Stimulated activated CD8-positive, alpha-beta memory T cell treated with anti-CD3 and anti-CD28 coated beads, Interleukin-4, amount 100 ng/mL, for 48 hours (primary cell): Measurements from ENCODE around the gene STEAP3.

Experiments
- DNase-seq: peaks from one replicate; pipeline ENCODE4 v3.0.0-alpha.2; 2020

Gene STEAP3

GRCh38 chr2:119223521-119224390 is at the start of gene STEAP3:
STEAP3 (plus strand) TSS chr2:119223834; CDS start chr2:119231013, 7,179 bp downstream.
- DNase-seq, result no peak

- peak; percentile 74 for DNase-seq
Measured at GRCh38 chr2:119174216-119174992, 49.2 kb upstream of the STEAP3 start.

- DNase-seq, result no peak
Measured at GRCh38 chr2:119174993-119175347, 48.7 kb upstream of the STEAP3 start.

- no peak for DNase-seq
Measured at GRCh38 chr2:119175517-119175916, 48.1 kb upstream of the STEAP3 start.

- DNase-seq, result no peak
Measured at GRCh38 chr2:119177171-119177837, 46.3 kb upstream of the STEAP3 start.

- DNase-seq, result no peak
Measured at GRCh38 chr2:119177838-119178190, 45.8 kb upstream of the STEAP3 start.

GRCh38 chr2:119178776-119179175 is 44.9 kb upstream of the STEAP3 start:
- DNase-seq, result no peak

GRCh38 chr2:119179202-119179601 is 44.4 kb upstream of the STEAP3 start:
- no peak for DNase-seq

- DNase-seq, result no peak
Measured at GRCh38 chr2:119179991-119180390, 43.6 kb upstream of the STEAP3 start.

- no peak for DNase-seq
Measured at GRCh38 chr2:119180892-119181291, 42.7 kb upstream of the STEAP3 start.

- DNase-seq, result no peak
Measured at GRCh38 chr2:119181391-119181790, 42.2 kb upstream of the STEAP3 start.

GRCh38 chr2:119181791-119182445 is 41.7 kb upstream of the STEAP3 start:
- DNase-seq, result no peak

- no peak for DNase-seq
Measured at GRCh38 chr2:119184512-119184911, 39.1 kb upstream of the STEAP3 start.

- no peak for DNase-seq
Measured at GRCh38 chr2:119190321-119191111, 33.1 kb upstream of the STEAP3 start.

GRCh38 chr2:119192893-119193292 is 30.7 kb upstream of the STEAP3 start:
- no peak for DNase-seq

- no peak for DNase-seq
Measured at GRCh38 chr2:119195001-119195400, 28.6 kb upstream of the STEAP3 start.

- no peak for DNase-seq
Measured at GRCh38 chr2:119195887-119196286, 27.7 kb upstream of the STEAP3 start.

- no peak for DNase-seq
Measured at GRCh38 chr2:119196301-119197125, 27.1 kb upstream of the STEAP3 start.

GRCh38 chr2:119197126-119197405 is 26.6 kb upstream of the STEAP3 start:
- no peak for DNase-seq

GRCh38 chr2:119197529-119198239 is 25.9 kb upstream of the STEAP3 start:
- no peak for DNase-seq
